ENCODE data around the gene ZNF774.

The ZNF774 gene

DNA sequence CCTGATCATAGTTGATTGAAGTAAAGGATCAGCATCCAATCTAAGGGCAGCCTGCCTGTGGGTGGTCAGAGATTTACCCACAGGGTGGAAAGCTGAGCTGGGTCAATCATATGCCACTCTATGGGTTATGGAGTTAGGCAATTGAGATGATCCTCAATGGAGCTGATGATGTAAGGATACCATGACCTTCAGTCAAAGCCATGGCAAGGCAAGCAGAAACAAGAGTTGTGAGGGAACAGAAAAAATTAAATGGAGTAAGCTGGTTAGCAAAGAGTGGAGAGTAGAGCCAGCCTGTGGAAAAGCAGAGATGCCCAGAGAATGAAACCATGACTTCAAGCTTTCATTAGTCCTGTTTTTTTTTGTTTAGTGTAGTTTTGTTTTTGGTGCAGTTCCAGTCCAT, 30.2 kb downstream of the ZNF774 start:
- no peak overlapping the region for H3K9ac ChIP-seq
- peak overlapping the region; percentile 68 for H3K4me2 ChIP-seq
- H3K4me1 ChIP-seq, result peaks cover 40% of the 10 kb centered on the region
- peaks cover 11% of the 10 kb centered on the region; the same call in 1 of the 2 replicates for H3K36me3 ChIP-seq
- peaks cover 37% of the 10 kb centered on the region for H3K9me3 ChIP-seq
- no peaks in the 10 kb centered on the region for H4K20me1 ChIP-seq
- no peaks in the 10 kb centered on the region for H3K27me3 ChIP-seq
- TF ChIP-seq Cebpa-rat (IDR thresholded peaks at IDR 0.05), result no peak
- H3K27ac ChIP-seq, result peak overlapping the region; percentile 58
- no peak overlapping the region for H3K4me3 ChIP-seq

DNA sequence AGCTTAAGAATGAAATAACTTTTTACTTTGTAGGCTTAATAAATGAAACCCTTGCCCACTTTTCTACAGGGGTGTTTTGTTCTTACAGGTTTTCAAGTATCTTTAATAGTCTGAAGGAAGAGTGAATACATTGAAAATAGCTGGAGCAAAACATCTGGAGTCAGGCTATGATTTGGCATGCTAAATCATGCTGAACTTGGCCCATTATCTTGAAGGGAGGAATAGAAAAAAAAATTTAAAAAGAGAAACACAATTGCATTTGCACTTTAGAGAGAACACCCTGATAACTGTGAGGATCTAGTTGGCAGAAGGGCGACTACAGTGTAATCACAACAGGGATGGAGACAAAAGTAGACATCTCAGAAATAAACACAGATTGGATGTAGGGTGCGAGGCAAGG, 34.1 kb downstream of the ZNF774 start:
- no peak overlapping the region for H3K4me2 ChIP-seq
- TF ChIP-seq Cebpa-rat (IDR thresholded peaks at IDR 0.05), result no peak
- H3K36me3 ChIP-seq, result peaks cover 8% of the 10 kb centered on the region
- peaks cover 22% of the 10 kb centered on the region for H4K20me1 ChIP-seq
- H3K27me3 ChIP-seq, result no peaks in the 10 kb centered on the region
- H3K4me1 ChIP-seq, result peaks cover 52% of the 10 kb centered on the region
- no peak overlapping the region for H3K4me3 ChIP-seq
- peaks cover under 1% of the 10 kb centered on the region; the same call in 1 of the 2 replicates for H3K9me3 ChIP-seq
- no peak overlapping the region for H3K27ac ChIP-seq
- no peak overlapping the region for H3K9ac ChIP-seq

DNA sequence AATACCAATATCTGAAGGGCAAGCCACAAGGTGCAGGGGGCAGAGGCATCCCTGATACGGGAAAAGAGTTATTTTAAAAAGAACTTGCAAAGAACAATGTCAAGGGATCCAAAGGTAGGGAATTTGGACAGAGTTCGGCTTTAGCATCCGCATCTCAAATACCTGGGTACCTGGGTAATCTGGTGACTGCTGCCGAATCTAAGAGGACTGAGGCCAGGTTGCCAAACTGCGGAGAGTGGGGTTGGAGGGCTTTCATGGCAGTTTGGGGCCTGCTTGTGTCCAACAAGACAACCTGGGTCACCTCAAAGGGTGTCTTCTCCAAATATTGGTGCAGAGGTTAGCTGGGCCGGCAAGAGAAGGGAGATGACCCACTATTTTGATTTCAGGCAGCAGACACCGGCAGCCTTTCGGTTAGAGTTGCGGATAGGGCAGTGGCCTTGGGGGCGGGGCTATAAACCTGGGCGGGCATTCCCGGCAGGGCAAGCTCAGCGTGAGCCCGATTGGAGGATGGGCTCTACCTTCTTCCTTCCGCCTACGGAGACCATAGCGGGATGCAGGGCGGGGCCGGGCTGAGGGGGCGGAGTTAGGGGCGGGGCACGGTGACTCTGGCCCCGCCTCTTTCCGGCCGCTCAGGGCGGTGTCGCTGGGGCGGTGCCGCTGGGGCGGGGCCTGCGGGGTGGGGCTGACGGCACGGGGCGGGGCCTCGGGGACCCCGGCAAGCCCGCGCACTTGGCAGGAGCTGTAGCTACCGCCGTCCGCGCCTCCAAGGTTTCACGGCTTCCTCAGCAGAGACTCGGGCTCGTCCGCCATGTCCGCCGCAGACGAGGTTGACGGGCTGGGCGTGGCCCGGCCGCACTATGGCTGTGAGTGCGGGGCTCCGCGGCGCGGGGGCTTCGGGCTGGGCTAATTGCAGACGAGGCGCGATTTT, 35.7 kb downstream of the ZNF774 start, which contains the start of gene IQGAP1:
Gene IQGAP1, plus strand, starts transcription at position 709 of the 928 bp plus-strand sequence. Its CDS starts 100 bp downstream, at position 809.
- peak within 1 kb of the TSS; percentile 90 for H3K4me3 ChIP-seq
- no peaks in the 10 kb centered on the region for H3K9me3 ChIP-seq

DNA sequence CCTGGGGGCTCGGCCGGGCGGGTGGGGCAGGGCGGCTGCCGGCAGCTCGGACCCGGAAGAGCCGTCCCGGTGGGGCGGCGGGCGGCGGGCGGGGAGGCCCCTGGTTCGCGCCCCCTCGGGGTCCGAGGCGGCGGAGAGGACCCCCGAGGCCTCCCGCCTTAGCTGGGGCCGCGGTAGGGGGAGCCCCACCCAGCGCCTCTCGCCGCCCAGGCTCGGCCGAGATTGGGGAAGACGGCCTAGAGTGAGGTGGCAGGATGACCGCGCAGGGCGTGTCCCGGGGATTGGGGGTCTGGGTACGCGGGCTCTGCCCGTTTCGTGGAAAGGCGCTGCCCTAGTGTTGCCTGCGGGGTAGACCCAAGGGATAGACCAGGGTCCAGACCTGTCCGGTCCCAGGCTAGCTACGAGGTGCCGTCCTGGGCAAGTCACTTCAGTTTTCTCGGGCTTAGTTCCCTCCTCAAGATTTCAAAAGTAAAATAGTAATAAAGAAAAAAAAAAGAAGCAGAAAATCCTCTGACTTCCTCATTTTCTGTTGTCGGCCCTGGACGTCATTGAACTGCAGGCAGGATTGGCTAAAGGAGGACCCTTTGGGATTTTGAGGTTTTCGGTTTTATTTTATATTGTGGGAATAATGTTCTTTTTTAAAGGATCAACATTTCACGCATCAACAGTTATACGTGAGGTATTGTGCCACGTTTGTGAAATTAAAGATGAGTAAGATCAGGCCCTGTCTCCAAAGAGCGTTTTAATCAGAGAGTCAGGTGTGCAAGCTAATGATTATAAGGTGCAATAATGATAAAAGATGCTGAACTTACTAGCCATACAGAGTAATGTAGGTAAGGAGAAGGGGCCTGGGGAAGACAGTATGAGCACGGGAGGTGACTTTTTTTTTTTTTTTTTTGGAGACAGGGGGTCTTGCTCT, 36.6 kb downstream of the ZNF774 start:
- Histone ChIP-seq H3K4me2 (peak overlapping the region; percentile 86), H3K4me3 (peak overlapping the region; percentile 90), H3K9me3 (no peaks in the 10 kb centered on the region), H3K36me3 (peaks cover 33% of the 10 kb centered on the region), H3K27ac (peak overlapping the region; percentile 90), H3K9ac (peak overlapping the region; percentile 89), H3K27me3 (no peaks in the 10 kb centered on the region), H4K20me1 (peaks cover 37% of the 10 kb centered on the region), H3K4me1 (peaks cover 54% of the 10 kb centered on the region)
- no peak for TF ChIP-seq Cebpa-rat (IDR thresholded peaks at IDR 0.05)

More for the DNA sequence above, 35.7 kb downstream of the ZNF774 start, which contains the start of gene IQGAP1:
- TF ChIP-seq Cebpa-rat (IDR thresholded peaks at IDR 0.05), result no peak
- H3K27me3 ChIP-seq, result no peaks in the 10 kb centered on the region
- peaks cover 24% of the 10 kb centered on the region for H3K36me3 ChIP-seq
- H3K4me2 ChIP-seq, result peak within 1 kb of the TSS; percentile 86
- H3K9ac ChIP-seq, result peak within 1 kb of the TSS; percentile 89
- H3K27ac ChIP-seq, result peak within 1 kb of the TSS; percentile 90
- H3K4me1 ChIP-seq, result peaks cover 51% of the 10 kb centered on the region
- peaks cover 32% of the 10 kb centered on the region for H4K20me1 ChIP-seq

DNA sequence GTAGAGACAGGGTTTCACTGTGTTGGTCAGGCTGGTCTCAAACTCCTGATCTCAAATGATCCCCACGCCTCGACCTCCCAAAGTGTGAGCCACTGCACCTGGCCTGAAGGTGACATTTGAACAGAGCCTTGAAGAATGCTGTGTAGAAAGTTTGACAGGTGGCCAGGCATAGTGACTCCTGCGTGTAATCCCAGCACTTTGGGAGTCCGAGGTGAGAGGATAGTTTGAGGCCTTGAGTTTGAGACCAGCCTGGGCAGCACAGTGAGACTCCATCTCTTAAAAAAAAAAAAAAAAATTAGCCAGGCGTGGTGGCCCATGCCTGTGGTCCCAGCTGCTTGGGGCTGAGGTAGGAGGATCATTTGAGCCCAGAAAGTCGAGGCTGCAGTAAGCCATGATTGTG, 37.4 kb downstream of the ZNF774 start:
- Histone ChIP-seq H3K27me3 (no peaks in the 10 kb centered on the region), H3K9ac (peak overlapping the region; percentile 89), H3K4me2 (peak overlapping the region; percentile 86), H3K36me3 (peaks cover 41% of the 10 kb centered on the region), H3K27ac (no peak overlapping the region), H3K9me3 (no peaks in the 10 kb centered on the region), H3K4me3 (peak overlapping the region; percentile 90), H3K4me1 (peaks cover 62% of the 10 kb centered on the region), H4K20me1 (peaks cover 45% of the 10 kb centered on the region)
- TF ChIP-seq Cebpa-rat (IDR thresholded peaks at IDR 0.05), result no peak

DNA sequence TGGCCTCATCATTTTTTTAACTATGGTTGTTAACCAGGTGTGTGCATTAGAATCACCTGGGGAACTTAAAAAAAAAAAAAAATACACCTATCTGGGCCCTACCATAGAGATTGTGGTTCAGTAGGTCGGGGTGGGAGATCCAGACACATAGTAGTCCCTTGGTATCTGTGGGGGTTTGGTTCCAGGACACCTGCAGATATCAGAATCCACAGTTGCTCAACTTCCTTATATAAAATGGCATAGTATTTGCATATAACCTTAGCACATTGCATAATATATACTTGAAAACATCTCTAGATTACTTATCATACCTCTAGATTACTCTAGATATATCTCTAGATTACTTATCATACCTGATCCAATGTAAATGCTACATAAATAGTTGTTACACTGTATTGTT, 41.0 kb downstream of the ZNF774 start:
- Histone ChIP-seq H3K4me2 (peak overlapping the region; percentile 28; the same call in 1 of the 2 replicates), H3K27ac (no peak overlapping the region), H3K36me3 (peaks cover 47% of the 10 kb centered on the region), H4K20me1 (peaks cover 74% of the 10 kb centered on the region), H3K9ac (no peak overlapping the region), H3K4me1 (peaks cover 91% of the 10 kb centered on the region), H3K9me3 (no peaks in the 10 kb centered on the region), H3K4me3 (no peak overlapping the region), H3K27me3 (no peaks in the 10 kb centered on the region)
- TF ChIP-seq Cebpa-rat (IDR thresholded peaks at IDR 0.05), result no peak

DNA sequence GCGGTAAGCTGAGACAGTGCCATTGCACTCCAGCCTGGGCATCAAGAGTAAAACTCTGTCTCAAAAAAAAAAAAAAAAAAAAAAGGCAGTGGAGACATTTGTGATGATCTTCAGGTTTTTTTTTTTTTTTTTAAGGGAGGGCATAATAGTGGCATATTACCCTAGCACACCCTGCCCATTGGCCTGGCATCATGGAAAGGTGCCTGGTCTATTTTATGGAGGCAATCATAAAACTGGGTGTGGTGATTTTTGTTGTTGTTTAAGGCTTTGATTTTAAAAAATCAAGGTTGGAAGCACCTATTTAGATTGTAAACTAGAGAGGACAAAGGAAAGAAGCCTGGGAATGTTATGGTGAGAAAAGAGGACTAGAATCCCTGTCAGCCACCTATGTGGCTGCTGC, 42.0 kb downstream of the ZNF774 start:
- Histone ChIP-seq H4K20me1 (peaks cover 79% of the 10 kb centered on the region), H3K4me1 (peaks cover 99% of the 10 kb centered on the region), H3K36me3 (peaks cover 54% of the 10 kb centered on the region)

DNA sequence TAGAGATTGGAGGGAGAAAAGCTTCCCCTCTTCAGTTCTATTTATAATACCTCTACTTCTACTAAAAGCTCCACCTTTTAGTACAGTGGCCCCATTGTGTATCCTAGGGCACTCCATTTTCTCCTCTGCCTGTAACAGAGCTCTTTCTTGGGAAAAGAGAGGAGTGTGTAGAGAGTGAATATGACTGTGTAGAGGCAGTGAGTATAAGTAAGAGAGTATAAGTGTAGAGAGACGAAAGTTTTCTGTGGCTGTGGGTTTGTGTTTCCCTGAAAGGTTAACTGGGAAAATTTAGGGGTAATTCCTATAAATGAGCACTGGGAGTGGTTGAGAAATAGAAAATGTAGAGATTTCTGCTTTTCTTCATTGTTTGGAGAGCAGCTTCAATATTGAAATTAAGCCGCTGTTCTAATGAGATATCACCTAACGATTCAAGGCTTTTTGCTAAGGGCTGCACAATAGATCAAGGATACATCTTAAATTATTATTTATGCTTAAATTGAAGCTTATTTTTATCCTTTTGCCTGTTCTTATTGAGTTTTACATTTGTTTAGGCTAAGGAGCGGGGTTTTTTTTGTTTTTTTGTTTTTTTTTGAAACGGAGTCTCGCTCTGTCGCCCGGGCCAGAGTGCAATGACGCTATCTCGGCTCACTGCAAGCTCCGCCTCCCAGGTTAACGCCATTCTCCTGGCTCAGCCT, 42.8 kb downstream of the ZNF774 start:
- H3K4me2 ChIP-seq, result peak overlapping the region; percentile 28; the same call in 1 of the 2 replicates
- no peak overlapping the region for H3K27ac ChIP-seq
- peaks cover 96% of the 10 kb centered on the region for H3K4me1 ChIP-seq

More for the DNA sequence above, 42.0 kb downstream of the ZNF774 start:
- Histone ChIP-seq H3K9me3 (no peaks in the 10 kb centered on the region), H3K4me2 (peak overlapping the region; percentile 28; the same call in 1 of the 2 replicates), H3K4me3 (no peak overlapping the region), H3K27me3 (no peaks in the 10 kb centered on the region), H3K9ac (no peak overlapping the region), H3K27ac (no peak overlapping the region)
- no peak for TF ChIP-seq Cebpa-rat (IDR thresholded peaks at IDR 0.05)

DNA sequence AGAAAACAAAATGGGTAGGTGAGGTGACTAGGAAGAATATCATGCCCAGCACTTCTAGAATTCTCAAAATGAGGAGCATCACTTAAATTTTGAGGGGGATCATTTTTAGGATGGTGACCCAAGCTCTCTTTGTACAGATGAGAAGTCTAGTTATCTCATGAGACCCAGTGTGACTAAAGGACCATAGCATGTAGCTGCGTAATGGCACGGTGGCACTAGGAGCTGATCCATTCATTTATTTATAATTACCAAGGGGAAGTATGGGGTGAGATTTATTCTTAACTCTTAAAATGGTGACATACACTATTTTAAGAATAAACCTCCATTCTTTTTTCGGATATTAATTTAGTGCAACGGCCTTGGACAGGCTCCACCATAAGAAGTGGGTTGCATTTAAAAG, 44.2 kb downstream of the ZNF774 start:
- H3K27ac ChIP-seq, result 0 out of 2 replicates have a peak overlapping the region, but pooled peaks have one; percentile 24
- H4K20me1 ChIP-seq, result peaks cover 78% of the 10 kb centered on the region

More for the DNA sequence above, 42.8 kb downstream of the ZNF774 start:
- peaks cover 77% of the 10 kb centered on the region for H4K20me1 ChIP-seq
- no peak for TF ChIP-seq Cebpa-rat (IDR thresholded peaks at IDR 0.05)
- H3K9me3 ChIP-seq, result no peaks in the 10 kb centered on the region
- no peak overlapping the region for H3K4me3 ChIP-seq
- H3K27me3 ChIP-seq, result no peaks in the 10 kb centered on the region
- H3K36me3 ChIP-seq, result peaks cover 55% of the 10 kb centered on the region
- no peak overlapping the region for H3K9ac ChIP-seq

More for the DNA sequence above, 44.2 kb downstream of the ZNF774 start:
- Histone ChIP-seq H3K9me3 (no peaks in the 10 kb centered on the region), H3K4me2 (peak overlapping the region; percentile 75), H3K36me3 (peaks cover 46% of the 10 kb centered on the region), H3K4me3 (0 out of 2 replicates have a peak overlapping the region, but pooled peaks have one; percentile 15), H3K27me3 (no peaks in the 10 kb centered on the region), H3K4me1 (peaks cover 96% of the 10 kb centered on the region), H3K9ac (no peak overlapping the region)
- TF ChIP-seq Cebpa-rat (IDR thresholded peaks at IDR 0.05), result no peak
